C4-2B (cell line): ENCODE measurements around the gene BDH1.

Source experiments
- H3K27ac ChIP-seq: fragments of 450-650 bp; 2 replicates; pipeline ENCODE4 v1.5.1; 2017
- CTCF ChIP-seq: fragments of 450-650 bp; conservative IDR thresholded peaks from 2 replicates; pipeline ENCODE4 v1.5.1; 2017; ENCODE audit warnings: mild to moderate bottlenecking
- ZFX ChIP-seq: fragments of 450-650 bp; IDR thresholded peaks from 2 replicates; pipeline ENCODE4 v1.6.1; 2017

The BDH1 gene

GRCh38 chr3:197501879-197502620 lies 53.7 kb downstream of the BDH1 start:
- H3K27ac ChIP-seq, result peak overlapping the region; percentile 57; the same call in 1 of the 2 replicates
- TF ChIP-seq ZFX, result no peak
- TF ChIP-seq CTCF, result peak; percentile 74

GRCh38 chr3:197501496-197501878 lies 54.3 kb downstream of the BDH1 start:
- no peak overlapping the region; the same call in 1 of the 2 replicates for H3K27ac ChIP-seq
- no peak for TF ChIP-seq CTCF
- TF ChIP-seq ZFX, result no peak

- H3K27ac ChIP-seq, result no peak overlapping the region
- TF ChIP-seq CTCF (no peak), ZFX (no peak)
These were observed 55.0 kb downstream of the BDH1 start for GRCh38 chr3:197500812-197501211.

- no peak overlapping the region for H3K27ac ChIP-seq
These were observed 56.3 kb downstream of the BDH1 start for GRCh38 chr3:197499427-197499826.

GRCh38 chr3:197498499-197499241 lies 57.1 kb downstream of the BDH1 start:
- TF ChIP-seq ZFX (no peak), CTCF (no peak)
- H3K27ac ChIP-seq, result no peak overlapping the region

More at GRCh38 chr3:197499427-197499826, 56.3 kb downstream of the BDH1 start:
- TF ChIP-seq CTCF (no peak), ZFX (no peak)

GRCh38 chr3:197496746-197497125 lies 59.0 kb downstream of the BDH1 start:
- TF ChIP-seq ZFX (no peak), CTCF (no peak)
- no peak overlapping the region for H3K27ac ChIP-seq

GRCh38 chr3:197495999-197496745 lies 59.6 kb downstream of the BDH1 start:
- TF ChIP-seq ZFX, result no peak
- TF ChIP-seq CTCF, result no peak
- no peak overlapping the region for H3K27ac ChIP-seq
